ENCODE measurements around the gene GPSM3. TPM values are rescaled to one million over a fixed set of nuclear protein-coding genes. Genes with fewer than 3 reads are reported as not detected.
A peak's percentile ranks its signal among the peaks of the same experiment; 100 is the strongest.

Gene GPSM3
- polyA plus RNA-seq, 1 experiment: 13.3 TPM

DNA sequence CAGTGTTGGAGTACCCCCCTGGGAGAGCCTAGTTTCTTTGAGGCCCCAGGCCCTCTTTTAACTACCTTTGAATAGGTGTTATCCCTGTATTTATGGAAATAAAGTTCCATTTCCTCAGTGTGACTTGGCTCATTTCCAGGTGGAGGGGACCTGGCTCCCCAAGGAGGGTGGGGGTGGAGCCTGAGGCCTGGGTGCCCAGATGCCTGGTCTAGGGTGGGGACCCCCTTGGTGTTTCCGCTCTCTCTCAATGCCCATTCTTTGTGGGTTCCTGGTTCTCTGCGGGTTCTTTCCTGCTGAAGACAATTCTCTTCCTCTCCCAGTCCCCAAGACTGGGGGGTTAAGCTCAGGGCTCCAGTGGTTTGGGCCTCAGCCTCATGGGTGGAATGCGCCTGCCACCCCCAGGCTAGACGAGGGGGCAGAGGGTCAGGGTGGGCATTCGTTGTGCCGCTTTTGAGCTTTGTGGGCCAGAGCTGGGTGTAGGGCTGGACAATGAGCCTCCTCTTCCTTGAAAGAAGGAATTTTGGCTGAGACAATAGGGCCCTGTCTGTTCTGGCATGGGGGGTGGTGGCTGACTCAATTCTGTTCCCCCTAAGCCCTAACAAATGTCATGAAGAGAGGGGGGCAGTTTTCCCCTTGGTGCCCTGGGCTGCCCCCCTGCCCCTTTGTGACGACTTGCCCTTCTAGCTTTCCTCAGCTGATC, 28.7 kb downstream of the GPSM3 start:
- no peak for DNase-seq (ENCODE audit: low read depth)
- POLR2A ChIA-PET: no interaction called here
- Histone ChIP-seq H3K36me3 (ENCODE audit: control insufficient read depth, insufficient read depth, low read length) (peaks cover 16% of the 10 kb centered on the region), H3K27me3 (ENCODE audit: control insufficient read depth, insufficient read depth, low read length) (no peaks in the 10 kb centered on the region), H3K4me3 (ENCODE audit: low read depth, low read length) (no peak overlapping the region)
- TF ChIP-seq, protein P1, sequence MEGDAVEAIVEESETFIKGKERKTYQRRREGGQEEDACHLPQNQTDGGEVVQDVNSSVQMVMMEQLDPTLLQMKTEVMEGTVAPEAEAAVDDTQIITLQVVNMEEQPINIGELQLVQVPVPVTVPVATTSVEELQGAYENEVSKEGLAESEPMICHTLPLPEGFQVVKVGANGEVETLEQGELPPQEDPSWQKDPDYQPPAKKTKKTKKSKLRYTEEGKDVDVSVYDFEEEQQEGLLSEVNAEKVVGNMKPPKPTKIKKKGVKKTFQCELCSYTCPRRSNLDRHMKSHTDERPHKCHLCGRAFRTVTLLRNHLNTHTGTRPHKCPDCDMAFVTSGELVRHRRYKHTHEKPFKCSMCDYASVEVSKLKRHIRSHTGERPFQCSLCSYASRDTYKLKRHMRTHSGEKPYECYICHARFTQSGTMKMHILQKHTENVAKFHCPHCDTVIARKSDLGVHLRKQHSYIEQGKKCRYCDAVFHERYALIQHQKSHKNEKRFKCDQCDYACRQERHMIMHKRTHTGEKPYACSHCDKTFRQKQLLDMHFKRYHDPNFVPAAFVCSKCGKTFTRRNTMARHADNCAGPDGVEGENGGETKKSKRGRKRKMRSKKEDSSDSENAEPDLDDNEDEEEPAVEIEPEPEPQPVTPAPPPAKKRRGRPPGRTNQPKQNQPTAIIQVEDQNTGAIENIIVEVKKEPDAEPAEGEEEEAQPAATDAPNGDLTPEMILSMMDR (IDR thresholded peaks at IDR 0.05; ENCODE audit: insufficient read depth, low read depth, low read length): no peak
- CTCF ChIA-PET: interaction anchor here (1.0 to 1.1 kb wide), 3 partner anchors 32 to 116 kb away, joined by 4 to 5 read pairs (median 4); no protein-coding TSS in a partner anchor

DNA sequence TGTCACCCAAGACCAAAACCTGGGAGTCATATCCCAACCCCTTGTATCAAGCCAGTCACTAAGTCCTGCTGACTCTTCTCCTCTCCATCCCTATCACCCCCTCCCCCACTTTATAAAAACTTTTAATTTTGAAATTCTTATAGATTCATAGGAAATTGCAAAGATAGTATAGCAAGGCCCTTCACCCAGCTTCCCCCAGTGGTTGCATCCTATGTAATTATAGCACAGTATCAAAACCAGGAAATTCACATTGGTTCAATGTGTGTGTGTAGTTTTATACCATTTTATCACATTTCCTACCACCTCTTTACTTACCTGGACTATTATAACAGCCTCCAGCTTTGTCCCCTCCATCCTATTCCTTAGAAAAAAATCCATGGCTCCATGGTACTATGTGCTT, 34.4 kb downstream of the GPSM3 start:
- H3K4me3 ChIP-seq (ENCODE audit: low read depth, low read length): no peak overlapping the region
- POLR2A ChIA-PET: no interaction called here
- H3K36me3 ChIP-seq (ENCODE audit: control insufficient read depth, insufficient read depth, low read length): peaks cover 8% of the 10 kb centered on the region
- no peaks in the 10 kb centered on the region for H3K27me3 ChIP-seq (ENCODE audit: control insufficient read depth, insufficient read depth, low read length)
- DNase-seq (ENCODE audit: low read depth): no peak
- TF ChIP-seq, protein P1 (IDR thresholded peaks at IDR 0.05; ENCODE audit: insufficient read depth, low read depth, low read length): no peak
- CTCF ChIA-PET: interaction anchor here (0.7 kb wide), 1 partner anchor 838 kb away, joined by 3 read pairs; no protein-coding TSS in a partner anchor

DNA sequence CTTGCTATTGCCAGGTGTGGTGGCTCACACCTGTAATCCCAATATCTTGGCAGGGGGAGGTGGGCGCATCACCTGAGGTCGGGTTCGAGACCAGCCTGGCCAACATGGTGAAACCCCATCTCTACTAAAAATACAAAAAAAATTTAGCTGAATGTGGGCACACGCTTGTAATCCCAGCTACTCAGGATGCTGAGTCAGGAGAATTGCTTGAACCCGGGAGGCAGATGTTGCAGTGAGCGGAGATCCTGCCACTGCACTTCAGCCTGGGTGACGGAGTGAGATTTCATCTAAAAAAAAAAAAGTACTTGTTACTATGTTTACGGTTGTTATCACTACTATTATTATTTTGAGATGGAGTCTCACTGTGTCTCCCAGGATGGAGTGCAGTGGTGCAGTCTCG, 35.6 kb downstream of the GPSM3 start:
- Histone ChIP-seq H3K4me3 (ENCODE audit: low read depth, low read length) (no peak overlapping the region), H3K27me3 (ENCODE audit: control insufficient read depth, insufficient read depth, low read length) (no peaks in the 10 kb centered on the region), H3K36me3 (ENCODE audit: control insufficient read depth, insufficient read depth, low read length) (peaks cover 7% of the 10 kb centered on the region)
- DNase-seq (ENCODE audit: low read depth): no peak
- CTCF ChIA-PET: no interaction called here
- POLR2A ChIA-PET: no interaction called here
- TF ChIP-seq, protein P1 (IDR thresholded peaks at IDR 0.05; ENCODE audit: insufficient read depth, low read depth, low read length): no peak

DNA sequence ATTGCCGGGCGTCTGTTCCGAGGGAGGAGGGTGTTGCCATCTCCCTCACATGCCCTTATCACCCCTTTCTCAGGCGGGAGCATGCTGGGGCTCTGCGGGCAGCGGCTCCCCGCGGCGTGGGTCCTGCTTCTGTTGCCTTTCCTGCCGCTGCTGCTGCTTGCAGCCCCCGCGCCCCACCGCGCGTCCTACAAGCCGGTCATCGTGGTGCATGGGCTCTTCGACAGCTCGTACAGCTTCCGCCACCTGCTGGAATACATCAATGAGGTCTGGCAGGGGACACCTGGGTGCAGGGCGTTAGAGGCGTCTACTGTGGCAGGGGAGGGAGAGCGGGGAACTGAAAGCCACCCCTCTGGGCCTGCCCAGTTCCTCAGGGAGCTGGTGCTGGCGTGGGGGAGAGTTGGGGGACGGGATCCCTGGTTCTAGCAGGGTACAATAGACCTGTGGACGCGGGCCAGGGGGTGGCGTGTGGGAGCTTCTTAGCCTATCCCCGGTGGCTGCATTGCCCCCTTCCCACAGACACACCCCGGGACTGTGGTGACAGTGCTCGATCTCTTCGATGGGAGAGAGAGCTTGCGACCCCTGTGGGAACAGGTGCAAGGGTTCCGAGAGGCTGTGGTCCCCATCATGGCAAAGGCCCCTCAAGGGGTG, 37.8 kb downstream of the GPSM3 start:
- Histone ChIP-seq H3K4me3 (ENCODE audit: low read depth, low read length) (peak overlapping the region; percentile 71), H3K36me3 (ENCODE audit: control insufficient read depth, insufficient read depth, low read length) (peaks cover 7% of the 10 kb centered on the region), H3K27me3 (ENCODE audit: control insufficient read depth, insufficient read depth, low read length) (no peaks in the 10 kb centered on the region)
- DNase-seq (ENCODE audit: low read depth): no peak
- ChIA-PET POLR2A (interaction anchor here (0.6 kb wide), 1 partner anchor 11 kb away, joined by 3 read pairs; no protein-coding TSS in a partner anchor), CTCF (interaction anchor here (0.7 to 1.2 kb wide), 8 partner anchors 24 to 180 kb away, joined by 3 to 12 read pairs (median 3); partner anchors contain the start of genes ATF6B and FKBPL)
- TF ChIP-seq, protein P1 (IDR thresholded peaks at IDR 0.05; ENCODE audit: insufficient read depth, low read depth, low read length): peak; percentile 67

Data from BJ (cell line).